HG03575 (cell line): ENCODE measurements around the gene RADIL.

ENCODE experiments used
- ATAC-seq: cut with Tn5 transposase; IDR thresholded peaks from one replicate; pipeline ENCODE4 v1.9.1; 2021; ENCODE audit not compliant: unreplicated experiment, insufficient number of reproducible peaks, low FRiP score; ENCODE audit errors: extremely low read depth

Gene RADIL

GRCh38 chr7:4751398-4751947 lies 132.0 kb downstream of the RADIL start:
- no peak for ATAC-seq

- ATAC-seq, result no peak
Observed at GRCh38 chr7:4749798-4750197, 133.7 kb downstream of the RADIL start.

- no peak for ATAC-seq
Observed at GRCh38 chr7:4749363-4749762, 134.2 kb downstream of the RADIL start.
